BE2C (cell line): Measurements from ENCODE around the gene ABHD12.
A peak's percentile ranks its signal among the peaks of the same experiment; 100 is the strongest.

Experiments used
- DNase-seq: peaks from one replicate; pipeline ENCODE4 v3.0.0-alpha.2; 2020
- H3K27me3 ChIP-seq: fragments of 250-450 bp; sonication (Bioruptor Pico); 2 replicates; pipeline ENCODE4 v1.5.1; 2020; ENCODE audit warnings: mild to moderate bottlenecking
- H3K36me3 ChIP-seq: fragments of 250-450 bp; sonication (Bioruptor Pico); 2 replicates; pipeline ENCODE4 v1.5.1; 2020; ENCODE audit warnings: mild to moderate bottlenecking
- H3K4me1 ChIP-seq: fragments of 250-450 bp; sonication (Bioruptor Pico); 2 replicates; pipeline ENCODE4 v1.5.1; 2020
- H3K4me3 ChIP-seq: 2 replicates; pipeline ENCODE4 v1.5.1; 2011; ENCODE audit warnings: low read depth, low read length
- H3K9me3 ChIP-seq: fragments of 250-450 bp; sonication (Bioruptor Pico); 2 replicates; pipeline ENCODE4 v1.5.1; 2020
- TF ChIP-seq, protein P1 (sequence below): IDR thresholded peaks from 2 replicates; pipeline ENCODE4 v1.5.1; 2012; ENCODE audit warnings: mild to moderate bottlenecking, low read depth, low read length

Gene ABHD12

DNA sequence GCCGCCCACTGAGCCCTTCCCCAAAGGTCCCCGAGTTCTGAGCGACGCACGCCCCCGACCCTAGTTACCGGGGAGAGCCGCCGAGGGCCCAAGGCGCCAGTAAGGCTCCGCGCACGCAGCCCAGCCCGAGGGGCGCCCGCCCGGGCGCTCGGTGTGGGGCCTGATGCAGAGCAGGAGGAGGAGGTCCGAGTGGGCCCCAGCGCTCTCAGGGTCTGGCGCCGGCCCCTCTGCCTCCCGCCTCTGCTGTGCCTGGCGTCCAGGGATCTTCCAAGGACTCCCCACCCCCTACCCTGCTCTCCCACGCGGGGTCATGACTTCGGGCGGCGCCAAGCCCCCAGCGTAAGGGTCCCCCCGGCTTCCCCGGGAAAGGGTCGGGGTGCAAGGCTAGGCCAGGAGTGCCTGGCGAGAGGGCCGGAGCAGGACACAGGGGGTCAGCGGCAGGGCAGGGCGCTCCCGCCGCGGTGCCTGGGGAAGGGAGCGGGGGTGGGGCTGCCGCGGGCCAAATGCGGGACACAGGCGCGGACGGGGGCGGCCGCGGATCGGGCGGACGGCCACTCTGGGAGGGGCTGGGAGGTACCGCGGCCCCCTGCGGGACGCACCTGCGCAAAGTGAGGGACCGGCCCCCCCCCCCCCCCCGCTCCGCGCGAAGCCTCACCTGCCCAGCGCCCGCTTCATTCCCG, 637 bp downstream of the ABHD12 start:
- Histone ChIP-seq H3K9me3 (no peaks in the 10 kb centered on the region), H3K4me1 (no peaks in the 10 kb centered on the region), H3K36me3 (no peaks in the 10 kb centered on the region; the same call in 1 of the 2 replicates), H3K4me3 (peak overlapping the region; percentile 96), H3K27me3 (no peaks in the 10 kb centered on the region)
- peak; percentile 62 for DNase-seq
- TF ChIP-seq, protein P1, sequence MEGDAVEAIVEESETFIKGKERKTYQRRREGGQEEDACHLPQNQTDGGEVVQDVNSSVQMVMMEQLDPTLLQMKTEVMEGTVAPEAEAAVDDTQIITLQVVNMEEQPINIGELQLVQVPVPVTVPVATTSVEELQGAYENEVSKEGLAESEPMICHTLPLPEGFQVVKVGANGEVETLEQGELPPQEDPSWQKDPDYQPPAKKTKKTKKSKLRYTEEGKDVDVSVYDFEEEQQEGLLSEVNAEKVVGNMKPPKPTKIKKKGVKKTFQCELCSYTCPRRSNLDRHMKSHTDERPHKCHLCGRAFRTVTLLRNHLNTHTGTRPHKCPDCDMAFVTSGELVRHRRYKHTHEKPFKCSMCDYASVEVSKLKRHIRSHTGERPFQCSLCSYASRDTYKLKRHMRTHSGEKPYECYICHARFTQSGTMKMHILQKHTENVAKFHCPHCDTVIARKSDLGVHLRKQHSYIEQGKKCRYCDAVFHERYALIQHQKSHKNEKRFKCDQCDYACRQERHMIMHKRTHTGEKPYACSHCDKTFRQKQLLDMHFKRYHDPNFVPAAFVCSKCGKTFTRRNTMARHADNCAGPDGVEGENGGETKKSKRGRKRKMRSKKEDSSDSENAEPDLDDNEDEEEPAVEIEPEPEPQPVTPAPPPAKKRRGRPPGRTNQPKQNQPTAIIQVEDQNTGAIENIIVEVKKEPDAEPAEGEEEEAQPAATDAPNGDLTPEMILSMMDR: no peak

DNA sequence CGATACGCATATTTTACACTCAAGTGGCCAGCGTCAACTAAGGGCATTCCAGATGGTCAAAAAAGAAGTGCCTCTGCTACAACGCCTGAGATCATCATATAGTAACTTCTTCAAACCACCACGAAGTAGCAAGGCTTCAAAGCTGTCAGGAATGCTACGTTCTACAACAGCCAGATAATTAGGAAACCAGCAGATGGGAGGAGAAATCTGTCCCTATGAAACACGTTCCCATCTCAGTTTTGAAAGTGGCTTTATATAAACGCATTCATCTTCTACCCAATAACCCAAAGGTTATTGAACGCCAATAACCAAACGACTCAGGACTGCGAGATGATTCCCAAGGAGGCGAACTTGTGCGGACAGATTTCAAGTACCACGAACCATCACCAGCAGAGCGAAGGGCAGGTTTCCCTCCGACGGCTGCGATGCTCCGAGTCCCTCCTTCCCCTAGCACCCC, 1.2 kb downstream of the ABHD12 start:
- Histone ChIP-seq H3K4me3 (peak overlapping the region; percentile 96), H3K27me3 (no peaks in the 10 kb centered on the region), H3K9me3 (no peaks in the 10 kb centered on the region), H3K4me1 (no peaks in the 10 kb centered on the region), H3K36me3 (no peaks in the 10 kb centered on the region; the same call in none of the 2 replicates)
- DNase-seq: no peak
- TF ChIP-seq, protein P1: no peak

- no peaks in the 10 kb centered on the region; the same call in 1 of the 2 replicates for H3K4me1 ChIP-seq
- TF ChIP-seq, protein P1: no peak
- no peak for DNase-seq
- no peaks in the 10 kb centered on the region for H3K9me3 ChIP-seq
- no peak overlapping the region for H3K4me3 ChIP-seq
- peaks cover 13% of the 10 kb centered on the region for H3K36me3 ChIP-seq
- no peaks in the 10 kb centered on the region for H3K27me3 ChIP-seq
These were observed 7.8 kb downstream of the ABHD12 start for GRCh38 chr20:25382704-25383370.

DNA sequence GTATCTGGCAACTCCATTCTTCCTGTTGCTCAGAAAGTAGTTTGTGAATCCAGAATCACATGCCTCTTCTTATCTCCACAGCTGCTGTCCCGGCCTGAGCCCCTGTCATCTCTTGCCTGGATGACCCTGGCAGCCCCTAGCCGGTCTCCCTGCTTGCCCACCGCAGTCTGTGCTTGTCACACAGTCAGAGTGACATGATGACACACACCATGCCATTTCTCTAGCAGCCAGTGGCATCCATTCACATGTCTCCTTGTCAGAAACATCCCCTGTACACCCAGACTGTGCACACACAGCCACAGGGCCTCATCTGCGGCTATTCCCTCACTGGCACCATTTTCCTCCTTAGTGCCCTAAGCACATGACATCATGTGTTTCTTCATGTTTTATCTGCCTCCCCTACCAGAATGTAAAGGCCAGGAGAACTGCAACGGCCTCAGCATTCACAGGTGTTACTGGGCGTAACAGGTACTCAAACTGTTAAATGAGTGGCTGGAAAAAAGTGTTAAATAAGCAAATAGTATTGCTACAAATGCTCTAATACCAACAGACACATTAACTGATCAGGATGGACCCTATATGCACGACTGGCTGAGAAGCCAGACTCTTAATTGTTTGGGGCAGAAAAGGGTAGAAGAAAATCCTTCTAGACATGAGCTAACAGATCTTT, 9.6 kb downstream of the ABHD12 start:
- no peaks in the 10 kb centered on the region for H3K9me3 ChIP-seq
- DNase-seq: no peak
- no peaks in the 10 kb centered on the region; the same call in 1 of the 2 replicates for H3K4me1 ChIP-seq
- TF ChIP-seq, protein P1: no peak
- no peaks in the 10 kb centered on the region for H3K27me3 ChIP-seq
- no peak overlapping the region for H3K4me3 ChIP-seq
- H3K36me3 ChIP-seq: peaks cover 13% of the 10 kb centered on the region

DNA sequence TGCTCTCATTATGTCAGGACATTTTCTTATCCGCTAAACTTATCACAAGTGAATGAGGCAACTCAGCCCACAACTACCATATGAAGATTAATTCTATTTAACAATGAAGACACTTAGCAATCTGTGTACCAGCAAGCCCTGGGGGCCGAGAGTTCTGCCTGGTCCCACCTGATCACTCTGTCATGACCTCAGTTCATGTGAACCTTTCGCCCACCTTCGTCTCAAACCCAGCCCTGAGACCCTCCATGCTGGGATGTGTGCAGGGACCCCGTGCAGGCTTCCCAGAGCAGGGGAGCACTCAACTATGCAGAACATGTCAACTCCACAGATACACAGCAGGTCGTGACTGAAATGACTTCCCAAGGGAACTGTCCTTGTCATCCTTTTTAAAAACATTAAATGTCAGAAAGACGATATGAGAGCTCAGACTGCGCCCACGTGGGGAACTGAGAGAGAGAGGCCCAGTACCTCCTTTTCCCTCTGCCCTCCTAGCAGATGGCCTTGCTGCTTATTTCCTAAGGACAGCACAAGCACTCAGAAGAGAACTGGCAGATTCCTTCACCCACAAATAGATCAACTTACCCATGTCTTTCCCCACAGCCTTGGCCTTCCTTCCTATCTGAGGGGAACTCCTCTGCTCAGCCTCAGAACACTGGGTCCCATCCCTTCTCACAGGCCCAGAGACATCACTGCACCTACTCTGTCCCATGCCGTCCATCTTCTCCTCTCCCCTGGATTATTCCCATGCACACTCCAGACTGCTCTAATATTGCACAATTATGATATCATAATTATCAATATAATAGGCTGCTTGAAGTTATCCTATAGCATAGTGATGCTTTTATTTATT, 11.5 kb downstream of the ABHD12 start:
- H3K36me3 ChIP-seq: peaks cover 19% of the 10 kb centered on the region
- no peaks in the 10 kb centered on the region for H3K27me3 ChIP-seq
- H3K4me3 ChIP-seq: no peak overlapping the region
- TF ChIP-seq, protein P1: no peak
- no peaks in the 10 kb centered on the region; the same call in 1 of the 2 replicates for H3K4me1 ChIP-seq
- no peak for DNase-seq
- no peaks in the 10 kb centered on the region for H3K9me3 ChIP-seq
